NCI-H187 treated with DMSO at 0.1 percent for 48 hours (cell line): Measurements from ENCODE around the gene OTOGL.
"Not testable (repeated sequence)": the region's sequence is repeated elsewhere in the genome, so short reads cannot be mapped to it uniquely, and the experiment has no call there.

Experiments
- DNase-seq: peaks from one replicate; lab custom pipeline; 2025; lab: John Stamatoyannopoulos, UW

OTOGL gene

GRCh38 chr12:80226576-80226975 is 127.2 kb downstream of the OTOGL start:
- DNase-seq = no peak

GRCh38 chr12:80227904-80228303 is 128.6 kb downstream of the OTOGL start:
- DNase-seq = not testable (repeated sequence)

GRCh38 chr12:80230068-80230467 is 130.7 kb downstream of the OTOGL start:
- no peak for DNase-seq

- no peak for DNase-seq
Observed at GRCh38 chr12:80232837-80233236, 133.5 kb downstream of the OTOGL start.

GRCh38 chr12:80233926-80234325 is 134.6 kb downstream of the OTOGL start:
- DNase-seq = no peak

GRCh38 chr12:80234667-80235066 is 135.3 kb downstream of the OTOGL start:
- no peak for DNase-seq

GRCh38 chr12:80235944-80236343 is 136.6 kb downstream of the OTOGL start:
- no peak for DNase-seq

- DNase-seq = no peak
Observed at GRCh38 chr12:80239867-80240266, 140.5 kb downstream of the OTOGL start.

GRCh38 chr12:80241576-80242273 is 142.4 kb downstream of the OTOGL start:
- no peak for DNase-seq

GRCh38 chr12:80242321-80242720 is 143.0 kb downstream of the OTOGL start:
- DNase-seq = no peak

GRCh38 chr12:80249581-80249980 is 150.2 kb downstream of the OTOGL start:
- not testable (repeated sequence) for DNase-seq

GRCh38 chr12:80257920-80258319 is 158.6 kb downstream of the OTOGL start:
- no peak for DNase-seq

GRCh38 chr12:80260269-80260668 is 160.9 kb downstream of the OTOGL start:
- DNase-seq = no peak

GRCh38 chr12:80261403-80261802 is 162.1 kb downstream of the OTOGL start:
- no peak for DNase-seq

GRCh38 chr12:80262346-80262745 is 163.0 kb downstream of the OTOGL start:
- no peak for DNase-seq

GRCh38 chr12:80262771-80263170 is 163.4 kb downstream of the OTOGL start:
- no peak for DNase-seq

GRCh38 chr12:80264386-80264785 is 165.0 kb downstream of the OTOGL start:
- DNase-seq = no peak

GRCh38 chr12:80264891-80265290 is 165.6 kb downstream of the OTOGL start:
- no peak for DNase-seq

GRCh38 chr12:80268924-80269749 is 169.8 kb downstream of the OTOGL start:
- DNase-seq = no peak

- DNase-seq = peak; percentile 2
Observed at GRCh38 chr12:80269803-80270552, 170.6 kb downstream of the OTOGL start.

- no peak for DNase-seq
Observed at GRCh38 chr12:80271780-80272179, 172.4 kb downstream of the OTOGL start.

- DNase-seq = peak; percentile 13
Observed at GRCh38 chr12:80272387-80272915, 173.1 kb downstream of the OTOGL start.
